ENCODE results near the gene SMARCC1. TPM values are rescaled to one million over a fixed set of nuclear protein-coding genes. Genes with fewer than 3 reads are reported as not detected.

Gene SMARCC1
- total RNA-seq, 1 donor from 2014 or later = 146 TPM

GRCh38 chr3:47704237-47704612 lies 77.5 kb downstream of the SMARCC1 start:
- no peak overlapping the region for H3K4me3 ChIP-seq (ENCODE audit: insufficient read depth, low read depth, low read length)
- H4K20me1 ChIP-seq (ENCODE audit: insufficient read depth, low read length) = no peaks in the 10 kb centered on the region
- Mint-ChIP-seq H3K27ac (ENCODE audit: unreplicated experiment) (peak overlapping the region; percentile 35), H3K27me3 (ENCODE audit: low read depth, unreplicated experiment) (no peaks in the 10 kb centered on the region), H3K4me1 (ENCODE audit: low read depth, unreplicated experiment) (peaks cover 6% of the 10 kb centered on the region), H3K4me3 (ENCODE audit: unreplicated experiment) (no peak overlapping the region), H3K9me3 (ENCODE audit: unreplicated experiment) (no peaks in the 10 kb centered on the region), H3K36me3 (ENCODE audit: low read depth, unreplicated experiment) (peaks cover 16% of the 10 kb centered on the region)
- no peak for FAIRE-seq
- no peak overlapping the region for H3K27ac ChIP-seq (ENCODE audit: low read depth, low read length)
- TF ChIP-seq CTCF (IDR thresholded peaks at IDR 0.05; ENCODE audit: insufficient read depth, low read depth, low read length) = no peak
- no peak for TF ChIP-seq EZH2 (IDR thresholded peaks at IDR 0.05; ENCODE audit: insufficient read depth, low read length)
- H3K4me2 ChIP-seq (ENCODE audit: low read length) = no peak overlapping the region
- peaks cover 2% of the 10 kb centered on the region for H3K4me1 ChIP-seq (ENCODE audit: insufficient read depth, low read length)
- peaks cover 3% of the 10 kb centered on the region for H3K79me2 ChIP-seq (ENCODE audit: insufficient read depth, low read length)
- no peak for DNase-seq (ENCODE audit: low read depth)
- H3K27me3 ChIP-seq (ENCODE audit: insufficient read depth, low read length) = no peaks in the 10 kb centered on the region
- peaks cover 55% of the 10 kb centered on the region for H3K36me3 ChIP-seq (ENCODE audit: insufficient read depth, low read length)
- H2AFZ ChIP-seq (ENCODE audit: low read depth, low read length) = no peak overlapping the region
- no peak overlapping the region for H3K9ac ChIP-seq (ENCODE audit: low read length)
- no peaks in the 10 kb centered on the region for H3K9me3 ChIP-seq (ENCODE audit: insufficient read depth, low read depth, low read length)

- DNase-seq (ENCODE audit: low read depth) = no peak
- no peak for FAIRE-seq
- H3K4me1 Mint-ChIP-seq (ENCODE audit: low read depth, unreplicated experiment) = peaks cover 6% of the 10 kb centered on the region
- no peaks in the 10 kb centered on the region for H3K9me3 Mint-ChIP-seq (ENCODE audit: unreplicated experiment)
- Histone ChIP-seq H3K27me3 (ENCODE audit: insufficient read depth, low read length) (no peaks in the 10 kb centered on the region), H3K9ac (ENCODE audit: low read length) (no peak overlapping the region), H3K4me1 (ENCODE audit: insufficient read depth, low read length) (peaks cover 2% of the 10 kb centered on the region), H3K79me2 (ENCODE audit: insufficient read depth, low read length) (peaks cover 3% of the 10 kb centered on the region), H3K9me3 (ENCODE audit: insufficient read depth, low read depth, low read length) (no peaks in the 10 kb centered on the region), H2AFZ (ENCODE audit: low read depth, low read length) (no peak overlapping the region), H3K4me3 (ENCODE audit: insufficient read depth, low read depth, low read length) (no peak overlapping the region), H4K20me1 (ENCODE audit: insufficient read depth, low read length) (no peaks in the 10 kb centered on the region), H3K27ac (ENCODE audit: low read depth, low read length) (no peak overlapping the region), H3K36me3 (ENCODE audit: insufficient read depth, low read length) (peaks cover 46% of the 10 kb centered on the region), H3K4me2 (ENCODE audit: low read length) (no peak overlapping the region)
- H3K27me3 Mint-ChIP-seq (ENCODE audit: low read depth, unreplicated experiment) = no peaks in the 10 kb centered on the region
- TF ChIP-seq EZH2 (IDR thresholded peaks at IDR 0.05; ENCODE audit: insufficient read depth, low read length) (no peak), CTCF (IDR thresholded peaks at IDR 0.05; ENCODE audit: insufficient read depth, low read depth, low read length) (no peak)
- no peak overlapping the region for H3K4me3 Mint-ChIP-seq (ENCODE audit: unreplicated experiment)
- peaks cover 10% of the 10 kb centered on the region for H3K36me3 Mint-ChIP-seq (ENCODE audit: low read depth, unreplicated experiment)
- no peak overlapping the region for H3K27ac Mint-ChIP-seq (ENCODE audit: unreplicated experiment)
Observed at GRCh38 chr3:47701388-47701787, 80.3 kb downstream of the SMARCC1 start.

GRCh38 chr3:47692158-47692557 lies 89.5 kb downstream of the SMARCC1 start:
- Histone ChIP-seq H3K9me3 (ENCODE audit: insufficient read depth, low read depth, low read length) (no peaks in the 10 kb centered on the region), H3K27ac (ENCODE audit: low read depth, low read length) (no peak overlapping the region), H4K20me1 (ENCODE audit: insufficient read depth, low read length) (no peaks in the 10 kb centered on the region), H3K4me3 (ENCODE audit: insufficient read depth, low read depth, low read length) (no peak overlapping the region), H3K4me1 (ENCODE audit: insufficient read depth, low read length) (no peaks in the 10 kb centered on the region), H3K36me3 (ENCODE audit: insufficient read depth, low read length) (peaks cover 64% of the 10 kb centered on the region), H2AFZ (ENCODE audit: low read depth, low read length) (no peak overlapping the region), H3K79me2 (ENCODE audit: insufficient read depth, low read length) (no peaks in the 10 kb centered on the region), H3K9ac (ENCODE audit: low read length) (no peak overlapping the region), H3K27me3 (ENCODE audit: insufficient read depth, low read length) (no peaks in the 10 kb centered on the region), H3K4me2 (ENCODE audit: low read length) (no peak overlapping the region)
- TF ChIP-seq CTCF (IDR thresholded peaks at IDR 0.05; ENCODE audit: insufficient read depth, low read depth, low read length) (no peak), EZH2 (IDR thresholded peaks at IDR 0.05; ENCODE audit: insufficient read depth, low read length) (no peak)
- H3K4me1 Mint-ChIP-seq (ENCODE audit: low read depth, unreplicated experiment) = no peaks in the 10 kb centered on the region
- H3K9me3 Mint-ChIP-seq (ENCODE audit: unreplicated experiment) = no peaks in the 10 kb centered on the region
- H3K27me3 Mint-ChIP-seq (ENCODE audit: low read depth, unreplicated experiment) = no peaks in the 10 kb centered on the region
- no peak overlapping the region for H3K27ac Mint-ChIP-seq (ENCODE audit: unreplicated experiment)
- no peak for DNase-seq (ENCODE audit: low read depth)
- H3K36me3 Mint-ChIP-seq (ENCODE audit: low read depth, unreplicated experiment) = peaks cover 2% of the 10 kb centered on the region
- FAIRE-seq = no peak
- H3K4me3 Mint-ChIP-seq (ENCODE audit: unreplicated experiment) = no peak overlapping the region
